ENCODE data around the gene CDC25A.

DNA sequence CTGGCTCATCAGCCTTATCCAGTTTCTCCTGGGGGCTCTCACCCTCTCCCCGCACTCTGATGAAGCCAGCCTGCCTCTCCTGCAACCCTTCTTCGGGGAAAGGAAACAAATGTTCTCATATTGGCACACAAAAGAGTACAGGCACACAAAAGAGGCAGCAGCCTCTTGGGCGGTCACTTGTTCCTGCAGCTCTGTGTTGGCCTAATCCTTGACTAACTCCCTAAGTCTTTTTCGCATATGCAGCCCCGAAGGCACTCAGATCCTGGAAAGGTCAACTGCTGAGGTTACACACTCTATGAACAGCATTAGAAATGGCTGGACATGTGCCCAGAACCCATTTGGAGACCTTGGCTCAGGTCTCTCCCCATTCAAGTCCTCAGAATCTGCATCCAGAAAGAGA, 27.7 kb upstream of the CDC25A start:
- no peak for TF ChIP-seq TCF7L2 (IDR thresholded peaks at IDR 0.05; ENCODE audit: low read depth, low read length)
- TF ChIP-seq, protein P1, sequence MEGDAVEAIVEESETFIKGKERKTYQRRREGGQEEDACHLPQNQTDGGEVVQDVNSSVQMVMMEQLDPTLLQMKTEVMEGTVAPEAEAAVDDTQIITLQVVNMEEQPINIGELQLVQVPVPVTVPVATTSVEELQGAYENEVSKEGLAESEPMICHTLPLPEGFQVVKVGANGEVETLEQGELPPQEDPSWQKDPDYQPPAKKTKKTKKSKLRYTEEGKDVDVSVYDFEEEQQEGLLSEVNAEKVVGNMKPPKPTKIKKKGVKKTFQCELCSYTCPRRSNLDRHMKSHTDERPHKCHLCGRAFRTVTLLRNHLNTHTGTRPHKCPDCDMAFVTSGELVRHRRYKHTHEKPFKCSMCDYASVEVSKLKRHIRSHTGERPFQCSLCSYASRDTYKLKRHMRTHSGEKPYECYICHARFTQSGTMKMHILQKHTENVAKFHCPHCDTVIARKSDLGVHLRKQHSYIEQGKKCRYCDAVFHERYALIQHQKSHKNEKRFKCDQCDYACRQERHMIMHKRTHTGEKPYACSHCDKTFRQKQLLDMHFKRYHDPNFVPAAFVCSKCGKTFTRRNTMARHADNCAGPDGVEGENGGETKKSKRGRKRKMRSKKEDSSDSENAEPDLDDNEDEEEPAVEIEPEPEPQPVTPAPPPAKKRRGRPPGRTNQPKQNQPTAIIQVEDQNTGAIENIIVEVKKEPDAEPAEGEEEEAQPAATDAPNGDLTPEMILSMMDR (IDR thresholded peaks at IDR 0.05) = no peak

Measured in Panc1 (cell line).